Activated gamma-delta T cell treated with anti-CD3 and anti-CD28 coated beads, Interleukin-2, amount 50 U/mL, for 16 hours (primary cell): Measurements from ENCODE around the gene HIF3A.
"Not testable (repeated sequence)": the region's sequence is repeated elsewhere in the genome, so short reads cannot be mapped to it uniquely, and the experiment has no call there.

Experiments used
- DNase-seq: peaks from one replicate; pipeline ENCODE4 v3.0.0-alpha.2; 2020; ENCODE audit warnings: low read depth

Gene HIF3A

DNA sequence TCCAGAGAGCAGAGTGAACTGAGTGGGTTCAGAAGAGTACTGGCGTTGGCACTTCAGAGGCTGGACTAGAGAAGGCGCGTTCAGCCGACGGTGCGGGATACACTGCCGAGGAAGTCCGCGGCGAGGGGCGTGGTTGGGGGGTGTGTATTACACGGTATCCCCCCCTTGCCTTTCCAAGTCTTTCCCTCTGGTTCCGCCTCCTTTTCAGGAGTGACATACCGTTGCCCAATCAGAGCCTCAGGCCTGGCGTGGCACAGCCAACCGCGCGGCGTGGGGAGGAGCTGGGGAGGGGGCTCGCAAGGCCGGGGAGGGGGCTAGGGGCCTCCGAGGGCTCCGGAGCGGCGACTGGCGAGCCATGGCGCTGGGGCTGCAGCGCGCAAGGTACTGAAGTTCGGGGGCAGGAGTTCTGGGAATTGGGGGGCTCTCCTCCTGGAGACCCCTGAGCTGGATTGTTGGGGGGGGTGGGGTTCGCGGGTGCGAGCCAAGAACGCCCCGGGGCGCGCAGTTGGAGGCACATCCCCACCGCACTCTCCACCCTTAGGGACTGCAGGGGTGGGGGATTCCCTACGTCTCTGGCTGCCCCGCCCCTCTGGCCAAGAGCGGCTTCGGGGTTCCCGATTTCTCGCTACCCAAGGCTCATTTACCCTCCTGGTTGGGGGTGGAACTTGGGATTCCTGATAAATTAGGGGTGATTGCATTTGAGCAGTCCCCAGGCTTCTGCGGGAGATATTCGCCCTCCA lies at the start of gene HIF3A:
HIF3A (plus strand) TSS at position 321 of the 740 bp plus-strand sequence; CDS start at position 356, 35 bp downstream.
- no peak for DNase-seq

- DNase-seq = no peak
Measured at GRCh38 chr19:46250076-46250735, 46.6 kb upstream of the HIF3A start.

- DNase-seq = no peak
Measured at GRCh38 chr19:46251416-46251815, 45.4 kb upstream of the HIF3A start.

- no peak for DNase-seq
Measured at GRCh38 chr19:46254776-46255175, 42.1 kb upstream of the HIF3A start.

- DNase-seq = no peak
Measured at GRCh38 chr19:46256855-46257254, 40.0 kb upstream of the HIF3A start.

DNA sequence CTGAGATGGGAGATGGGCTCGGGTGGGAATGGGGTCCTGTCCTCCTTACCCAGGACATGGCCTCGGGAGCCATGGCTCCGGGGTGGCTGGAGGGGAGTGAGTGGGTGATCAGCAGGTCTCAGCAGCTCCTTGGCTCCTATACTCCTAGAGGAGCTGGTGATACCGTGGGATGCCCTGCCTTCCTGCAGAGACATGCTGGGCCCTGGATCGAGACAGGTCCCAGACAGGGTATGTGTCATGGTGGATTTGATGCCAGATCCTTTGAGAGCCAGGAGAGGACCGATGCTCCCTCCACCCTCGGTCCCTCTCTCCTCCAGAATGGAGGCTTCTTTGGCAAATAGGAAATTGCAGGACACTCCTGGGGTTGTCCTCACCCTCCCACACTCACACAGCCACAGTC lies 35.3 kb upstream of the HIF3A start:
- DNase-seq = not testable (repeated sequence)

GRCh38 chr19:46262684-46263296 lies 34.1 kb upstream of the HIF3A start:
- DNase-seq = peak; percentile 49

GRCh38 chr19:46264801-46265200 lies 32.0 kb upstream of the HIF3A start:
- DNase-seq = not testable (repeated sequence)

- DNase-seq = peak; percentile 63
Measured at GRCh38 chr19:46265217-46265828, 31.5 kb upstream of the HIF3A start.

DNA sequence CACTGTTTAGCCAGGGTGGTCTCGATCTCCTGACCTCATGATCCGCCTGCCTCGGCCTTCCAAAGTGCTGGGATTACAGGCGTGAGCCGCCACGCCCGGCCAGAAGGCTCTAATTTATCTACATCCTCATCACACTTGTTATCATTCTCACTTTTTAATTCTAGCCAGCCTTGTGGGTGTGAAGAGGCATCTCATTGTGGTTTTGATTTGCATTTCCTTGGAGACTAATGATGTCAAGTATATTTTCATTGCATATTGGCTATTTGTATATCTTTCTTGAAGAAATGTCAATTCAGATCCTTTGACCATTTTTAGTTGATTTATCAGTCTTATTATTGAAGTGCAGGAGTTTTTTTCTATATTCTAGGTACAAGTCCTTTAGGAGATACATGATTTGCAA lies 27.7 kb upstream of the HIF3A start:
- no peak for DNase-seq

DNA sequence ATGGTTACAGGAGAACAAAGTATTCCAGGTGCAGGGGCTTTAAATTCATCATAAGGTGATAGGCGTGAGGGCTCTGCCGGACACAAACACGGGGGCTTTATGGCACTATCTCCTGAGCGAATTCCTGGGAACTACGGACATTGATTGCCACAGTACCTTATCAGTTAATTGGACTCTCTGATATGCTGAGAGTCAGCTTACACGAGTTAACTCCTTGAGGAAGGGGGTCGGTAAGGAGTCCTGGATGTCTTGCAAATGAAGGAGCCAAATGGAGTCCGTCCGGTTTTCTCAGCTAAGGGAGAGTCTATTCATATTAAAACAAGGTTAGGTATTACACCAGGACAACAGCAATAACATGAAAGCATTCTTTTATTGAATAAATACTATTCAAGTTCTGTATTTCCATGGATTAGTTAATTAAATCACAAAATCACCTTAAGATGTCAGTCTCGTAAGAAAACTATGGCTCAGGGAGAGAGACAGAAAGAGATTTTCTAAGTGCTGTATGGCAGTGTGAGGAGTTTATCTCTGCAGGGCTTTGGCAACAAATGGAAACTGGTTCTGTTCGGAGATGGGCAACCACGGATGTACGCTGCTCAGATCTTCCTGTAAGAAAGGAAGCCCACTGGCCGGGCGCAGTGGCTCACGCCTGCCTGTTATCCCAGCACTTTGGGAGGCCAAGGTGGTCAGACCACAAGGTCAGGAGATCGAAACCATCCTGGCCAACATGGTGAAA lies 26.2 kb upstream of the HIF3A start:
- no peak for DNase-seq

DNA sequence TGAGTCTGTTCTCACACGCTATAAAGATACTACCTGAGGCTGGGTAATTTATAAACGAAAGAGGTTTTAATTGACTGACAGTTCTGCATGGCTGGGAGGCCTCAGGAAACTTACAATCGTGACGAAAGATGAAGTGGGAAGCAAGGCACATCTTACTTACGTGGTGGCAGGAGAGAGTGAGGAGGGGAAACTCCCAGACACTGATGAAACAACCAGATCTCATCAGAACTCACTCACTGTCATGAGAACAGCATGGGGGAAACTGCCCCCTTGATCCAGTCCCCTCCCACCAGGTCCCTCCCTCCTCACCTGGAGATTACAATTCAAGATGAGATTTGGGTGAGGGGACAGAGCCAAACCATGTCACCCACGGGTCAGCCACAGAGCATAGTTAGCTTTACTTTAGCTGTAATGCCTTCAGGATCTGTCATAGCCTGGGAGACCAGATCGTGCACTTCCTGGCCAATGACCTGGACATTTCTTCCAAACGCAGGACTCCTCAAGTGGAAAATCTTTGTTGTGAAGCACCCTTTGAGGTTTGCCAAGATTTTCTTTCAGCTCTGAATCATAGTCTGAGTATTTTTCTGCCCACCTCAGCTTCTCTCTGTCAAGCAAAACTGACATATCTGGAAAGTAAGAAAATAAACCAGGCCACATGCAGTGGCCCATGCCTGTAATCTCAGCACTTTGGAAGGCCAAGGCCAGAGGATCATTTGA lies 25.2 kb upstream of the HIF3A start:
- no peak for DNase-seq

GRCh38 chr19:46273931-46274330 lies 22.9 kb upstream of the HIF3A start:
- not testable (repeated sequence) for DNase-seq

GRCh38 chr19:46279177-46279576 lies 17.7 kb upstream of the HIF3A start:
- DNase-seq = no peak

- no peak for DNase-seq
Measured at GRCh38 chr19:46283771-46284170, 13.1 kb upstream of the HIF3A start.

GRCh38 chr19:46284635-46285034 lies 12.2 kb upstream of the HIF3A start:
- DNase-seq = no peak

DNA sequence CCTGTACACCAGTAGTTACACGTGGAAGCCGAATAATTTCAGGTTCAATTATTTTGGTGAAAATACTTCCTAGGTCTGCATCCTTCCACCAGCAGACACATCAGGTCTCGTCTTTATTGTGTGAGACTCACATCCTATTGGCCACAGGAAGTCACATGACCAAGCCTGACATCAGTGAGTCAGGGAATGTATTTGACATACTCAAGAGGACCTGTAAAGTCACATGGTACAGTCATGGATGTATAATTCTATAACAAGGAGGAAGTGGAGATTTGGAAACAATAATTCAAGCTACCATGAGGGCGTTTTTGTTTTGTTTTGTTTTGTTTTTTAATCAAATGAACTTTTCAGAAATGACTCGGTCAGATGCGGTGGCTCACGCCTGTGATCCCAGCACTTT lies 9.3 kb upstream of the HIF3A start:
- DNase-seq = no peak

DNA sequence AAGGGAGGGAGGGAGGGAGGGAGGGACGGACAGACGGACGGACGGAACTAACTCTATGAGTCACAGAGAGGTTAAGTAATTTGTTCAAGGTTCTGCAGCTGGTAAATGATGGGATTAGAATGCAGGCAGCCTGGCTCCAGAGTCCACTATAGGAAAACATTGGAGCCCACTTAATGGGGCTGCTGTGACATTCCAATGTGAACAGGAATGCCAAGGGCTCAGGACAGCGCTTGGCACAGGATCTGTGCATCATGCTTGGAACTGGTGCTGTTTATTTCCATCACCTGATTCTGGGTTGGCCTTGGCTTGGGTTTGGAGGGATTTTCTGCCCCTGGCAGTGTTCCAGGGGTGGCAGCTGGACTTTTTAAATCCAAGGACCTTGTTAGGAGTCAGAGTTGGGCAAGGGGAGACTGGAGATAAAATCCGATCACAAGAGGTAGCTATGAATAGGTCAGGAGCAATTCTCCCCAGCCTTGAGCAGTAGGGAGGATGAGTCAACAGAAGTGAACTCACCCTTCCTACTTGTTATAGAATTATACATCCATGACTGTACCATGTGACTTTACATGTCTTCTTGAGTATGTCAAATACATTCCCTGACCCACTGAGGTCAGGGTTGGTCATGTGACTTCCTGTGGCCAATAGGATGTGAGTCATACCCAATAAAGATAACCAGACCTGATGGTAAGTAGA lies 7.8 kb upstream of the HIF3A start:
- DNase-seq = no peak

GRCh38 chr19:46289724-46290619 lies 6.9 kb upstream of the HIF3A start:
- DNase-seq = no peak

- DNase-seq = no peak
Measured at GRCh38 chr19:46291829-46292228, 5.0 kb upstream of the HIF3A start.
